H9 (cell line): ENCODE data around the gene FAM217B. TPM values are rescaled to one million over a fixed set of nuclear protein-coding genes. Genes with fewer than 3 reads are reported as not detected.
A peak's percentile ranks its signal among the peaks of the same experiment; 100 is the strongest.

ENCODE experiments used
- DNase-seq: peaks from one replicate; pipeline ENCODE4 v3.0.0-alpha.2; 2017
- H2AFZ ChIP-seq: one replicate; pipeline ENCODE4 v1.6.1; 2013; ENCODE audit warnings: mild to moderate bottlenecking, low read length, control low read depth, moderate library complexity
- H2AK5ac ChIP-seq: 2 replicates; pipeline ENCODE4 v1.6.1; 2013; ENCODE audit warnings: low read length, control low read depth, mixed read lengths; ENCODE audit not compliant: insufficient read length
- H2BK120ac ChIP-seq: one replicate; pipeline ENCODE4 v1.6.1; 2013; ENCODE audit warnings: low read depth, mild to moderate bottlenecking, low read length, control low read depth, inconsistent platforms; ENCODE audit not compliant: poor library complexity, severe bottlenecking
- H2BK12ac ChIP-seq: 2 replicates; pipeline ENCODE4 v1.6.1; 2013; ENCODE audit warnings: low read length, control low read depth, mixed read lengths, low read depth; ENCODE audit not compliant: insufficient read length
- H2BK15ac ChIP-seq: 2 replicates; pipeline ENCODE4 v1.6.1; 2013; ENCODE audit warnings: low read depth, low read length, control low read depth
- H2BK20ac ChIP-seq: one replicate; pipeline ENCODE4 v1.6.1; 2013; ENCODE audit warnings: low read depth, mild to moderate bottlenecking, low read length, control low read depth, inconsistent platforms; ENCODE audit not compliant: poor library complexity, severe bottlenecking
- H2BK5ac ChIP-seq: 2 replicates; pipeline ENCODE4 v1.6.1; 2013; ENCODE audit warnings: low read length, control low read depth, mixed read lengths; ENCODE audit not compliant: insufficient read length
- H3K14ac ChIP-seq: 2 replicates; pipeline ENCODE4 v1.6.1; 2013; ENCODE audit warnings: low read length, control low read depth; ENCODE audit not compliant: insufficient read depth
- H3K18ac ChIP-seq: 2 replicates; pipeline ENCODE4 v1.6.1; 2013; ENCODE audit warnings: low read depth, mild to moderate bottlenecking, mixed read lengths, low read length, control low read depth; ENCODE audit not compliant: insufficient read length
- H3K23ac ChIP-seq: 2 replicates; pipeline ENCODE4 v1.6.1; 2013; ENCODE audit warnings: low read length, control low read depth, mixed read lengths, low read depth; ENCODE audit not compliant: insufficient read length
- H3K23me2 ChIP-seq: 2 replicates; pipeline ENCODE4 v1.6.1; 2013; ENCODE audit warnings: low read depth, mild to moderate bottlenecking, mixed read lengths, low read length, control low read depth; ENCODE audit not compliant: insufficient read length, poor library complexity, severe bottlenecking
- H3K27ac ChIP-seq: 2 replicates; pipeline ENCODE4 v1.5.1; 2013; ENCODE audit warnings: low read length, control low read depth, mixed read lengths, low read depth; ENCODE audit not compliant: insufficient read length
- H3K27me3 ChIP-seq: 2 replicates; pipeline ENCODE4 v1.6.1; 2013; ENCODE audit warnings: low read length, control low read depth, inconsistent platforms; ENCODE audit not compliant: insufficient read depth
- H3K4ac ChIP-seq: 2 replicates; pipeline ENCODE4 v1.6.1; 2013; ENCODE audit warnings: low read depth, mild to moderate bottlenecking, control low read depth, inconsistent platforms, low read length, moderate library complexity
- H3K4me1 ChIP-seq: 2 replicates; pipeline ENCODE4 v1.6.1; 2013; ENCODE audit warnings: low read length, control low read depth, inconsistent platforms; ENCODE audit not compliant: insufficient read depth
- H3K4me2 ChIP-seq: 2 replicates; pipeline ENCODE4 v1.6.1; 2013; ENCODE audit warnings: low read length, control low read depth, mixed read lengths; ENCODE audit not compliant: insufficient read length, insufficient read depth
- H3K56ac ChIP-seq: 2 replicates; pipeline ENCODE4 v1.6.1; 2013; ENCODE audit warnings: low read depth, mild to moderate bottlenecking, mixed read lengths, low read length, control low read depth; ENCODE audit not compliant: insufficient read length
- H3K79me1 ChIP-seq: 2 replicates; pipeline ENCODE4 v1.6.1; 2013; ENCODE audit warnings: low read depth, mild to moderate bottlenecking, moderate library complexity, low read length, control low read depth, inconsistent platforms; ENCODE audit not compliant: insufficient read depth, poor library complexity, severe bottlenecking
- H3K79me2 ChIP-seq: 2 replicates; pipeline ENCODE4 v1.6.1; 2013; ENCODE audit warnings: low read length, control low read depth, inconsistent platforms; ENCODE audit not compliant: insufficient read depth
- H3K9ac ChIP-seq: 2 replicates; pipeline ENCODE4 v1.6.1; 2013; ENCODE audit warnings: low read length, control low read depth, mixed read lengths; ENCODE audit not compliant: insufficient read length; ENCODE audit errors: extremely low read depth
- H3K9me3 ChIP-seq: one replicate; pipeline ENCODE4 v1.6.1; 2013; ENCODE audit warnings: low read depth, low read length, inconsistent platforms; ENCODE audit not compliant: control insufficient read depth
- H3T11ph ChIP-seq: one replicate; pipeline ENCODE4 v1.6.1; 2013; ENCODE audit warnings: mild to moderate bottlenecking, low read length, control low read depth, inconsistent platforms
- H4K20me1 ChIP-seq: one replicate; pipeline ENCODE4 v1.6.1; 2013; ENCODE audit not compliant: control insufficient read depth, insufficient read length, insufficient read depth
- H4K5ac ChIP-seq: 2 replicates; pipeline ENCODE4 v1.6.1; 2013; ENCODE audit warnings: low read depth, mild to moderate bottlenecking, mixed read lengths, low read length, control low read depth; ENCODE audit not compliant: insufficient read length
- H4K8ac ChIP-seq: replicated peaks from 2 replicates; pipeline ENCODE4 v1.6.1; 2013; ENCODE audit warnings: low read length, control low read depth, mixed read lengths, low read depth; ENCODE audit not compliant: insufficient read length
- H4K91ac ChIP-seq: 2 replicates; pipeline ENCODE4 v1.6.1; 2013; ENCODE audit warnings: low read depth, mild to moderate bottlenecking, moderate library complexity, mixed read lengths, low read length, control low read depth; ENCODE audit not compliant: insufficient read length
- H3K27ac Mint-ChIP-seq, 3 experiments: 2 replicates in 2 of 3; 3 replicates in 1 of 3; pipeline ENCODE4 v1.8.0; 2020 to 2021; ENCODE audit warnings: mixed read lengths in 3 of 3, mild to moderate bottlenecking in 1 of 3, moderate library complexity in 1 of 3
- H3K27me3 Mint-ChIP-seq: 2 replicates; pipeline ENCODE4 v1.8.0; 2021; ENCODE audit warnings: low read depth, mild to moderate bottlenecking, moderate library complexity, mixed read lengths
- H3K36me3 Mint-ChIP-seq, 3 experiments: 2 replicates in 2 of 3; 3 replicates in 1 of 3; pipeline ENCODE4 v1.8.0; 2020 to 2021; ENCODE audit warnings: low read depth in 3 of 3, mixed read lengths in 3 of 3; ENCODE audit not compliant: insufficient read depth in 1 of 3
- H3K4me1 Mint-ChIP-seq, 2 experiments: 2 replicates each; pipeline ENCODE4 v1.8.0; 2020; ENCODE audit warnings: mixed read lengths in 2 of 2
- H3K4me3 Mint-ChIP-seq, 2 experiments: 2 replicates in 1 of 2; 3 replicates in 1 of 2; pipeline ENCODE4 v1.8.0; 2020 to 2021; ENCODE audit warnings: mild to moderate bottlenecking in 2 of 2, mixed read lengths in 2 of 2, moderate library complexity in 1 of 2
- H3K9me3 Mint-ChIP-seq, 2 experiments: 2 replicates in 1 of 2; 3 replicates in 1 of 2; pipeline ENCODE4 v1.8.0; 2020; ENCODE audit warnings: mild to moderate bottlenecking in 2 of 2, mixed read lengths in 2 of 2, moderate library complexity in 1 of 2
- CTCF ChIP-seq: fragments of 200-600 bp; sonication (generic); conservative IDR thresholded peaks from 3 replicates; pipeline ENCODE4 v1.8.0; 2021; ENCODE audit warnings: antibody characterized with exemption, mild to moderate bottlenecking
- WGBS: extraction: QIAGEN DNeasy Blood & Tissue Kit; methylation state at CpG from one replicate; pipeline ENCODE4 v1.1.7; 2013; ENCODE audit warnings: missing lambda C conversion rate, low lambda C conversion rate, mixed read lengths; ENCODE audit not compliant: insufficient read length; ENCODE audit errors: extremely low coverage; 5-methylcytosine and 5-hydroxymethylcytosine counted together
- total RNA-seq: library from RNA; stranded (reverse); gene quantifications from 2 replicates; pipeline ENCODE4 v1.2.1, GENCODE V29; 2021

The FAM217B gene
- total RNA-seq, 1 experiment from 2014 or later, result 24.5 TPM

- Histone ChIP-seq H3K4me2 (peak overlapping the region; percentile 67), H3K27ac (no peak overlapping the region), H4K8ac (no peak overlapping the region), H3K18ac (peak overlapping the region; percentile 13), H3K14ac (peak overlapping the region; percentile 63), H2BK5ac (no peak overlapping the region), H3K79me2 (no peaks in the 10 kb centered on the region), H4K5ac (no peak overlapping the region), H3K4ac (no peak overlapping the region), H4K20me1 (no peaks in the 10 kb centered on the region), H3K79me1 (no peaks in the 10 kb centered on the region), H3T11ph (no peak overlapping the region), H2AK5ac (no peak overlapping the region), H4K91ac (no peak overlapping the region), H3K27me3 (peaks cover 8% of the 10 kb centered on the region; the same call in 1 of the 2 replicates), H3K9me3 (no peaks in the 10 kb centered on the region), H3K9ac (no peak overlapping the region), H2AFZ (no peak overlapping the region), H2BK15ac (no peak overlapping the region), H2BK20ac (no peak overlapping the region), H2BK12ac (no peak overlapping the region), H2BK120ac (no peak overlapping the region), H3K23ac (no peak overlapping the region), H3K4me1 (no peaks in the 10 kb centered on the region), H3K23me2 (peaks cover 5% of the 10 kb centered on the region), H3K56ac (no peak overlapping the region)
- Mint-ChIP-seq H3K36me3 (peaks cover 10 to 21% (median 18%) of the 10 kb centered on the region in 3 experiments), H3K4me3 (peak overlapping the region; percentile 84 to 85; a peak in 4 of 5 replicates), H3K27ac (no peak overlapping the region), H3K27me3 (peaks cover 37% of the 10 kb centered on the region), H3K9me3 (peaks cover 6% of the 10 kb centered on the region in 2 experiments; a peak in 3 of 5 replicates), H3K4me1 (peaks cover 8 to 10% of the 10 kb centered on the region in 2 experiments)
- TF ChIP-seq CTCF, result no peak
- WGBS, result no CpG with 5 or more reads among the region's 104 CpGs
- peak; percentile 56 for DNase-seq
Observed at GRCh38 chr20:59939052-59939878, 924 bp upstream of the FAM217B start.
